Hindlimb muscle (tissue), 1 donor: Measurements from ENCODE around the gene DIS3L2. TPM values are rescaled to one million over a fixed set of nuclear protein-coding genes. Genes with fewer than 3 reads are reported as not detected.
"Not testable (repeated sequence)": the region's sequence is repeated elsewhere in the genome, so short reads cannot be mapped to it uniquely, and the experiment has no call there.

ENCODE experiments used
- DNase-seq: peaks from one replicate; pipeline ENCODE4 v3.0.0-alpha.2; 2013
- polyA plus RNA-seq: library from polyadenylated mRNA; unstranded; fragments of 120-200 nt; gene quantifications from one replicate; pipeline ENCODE4 v1.2.1, GENCODE V29; 2013; ENCODE audit not compliant: insufficient read length

Gene DIS3L2
- polyA plus RNA-seq, 1 donor = 25.9 TPM

DNA sequence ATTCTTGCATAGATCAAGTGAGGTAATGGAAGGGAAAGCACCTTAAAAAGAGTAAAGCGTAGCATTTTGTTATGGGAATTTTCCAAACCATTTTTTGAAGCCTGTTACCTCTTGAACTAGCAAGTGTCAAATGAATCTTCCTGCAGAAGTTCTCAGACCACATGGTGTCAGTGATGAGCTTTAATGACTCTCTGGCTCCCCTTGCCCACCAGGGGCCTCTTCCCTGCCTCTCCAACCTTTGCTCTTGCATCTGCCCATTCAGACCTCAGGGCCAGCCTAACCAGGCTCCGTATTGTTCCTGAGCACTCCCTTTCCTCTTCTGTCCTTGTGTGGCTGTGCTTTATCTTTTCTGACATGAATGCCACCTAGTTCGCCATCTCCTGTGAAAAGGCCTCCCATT lies 155.9 kb downstream of the DIS3L2 start:
- DNase-seq = no peak

DNA sequence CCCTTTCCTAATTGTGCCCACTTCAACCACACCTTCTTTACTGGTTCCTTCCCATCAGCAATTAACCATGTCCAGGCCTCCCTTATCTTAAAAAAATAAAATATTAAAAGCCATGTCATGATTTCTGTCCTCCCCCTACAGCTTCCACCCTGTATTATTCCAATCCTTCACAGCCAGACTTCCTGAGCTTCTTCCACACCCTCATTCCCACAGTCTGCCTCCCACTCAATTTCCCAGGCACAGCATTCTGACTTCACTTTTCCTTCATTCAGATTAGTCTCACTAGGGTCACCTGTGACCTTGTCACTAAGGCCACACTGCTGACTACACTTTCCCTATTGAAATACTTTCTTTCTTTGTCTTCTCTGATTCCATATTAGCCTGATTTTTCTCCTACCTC lies 159.4 kb downstream of the DIS3L2 start:
- DNase-seq = no peak

DNA sequence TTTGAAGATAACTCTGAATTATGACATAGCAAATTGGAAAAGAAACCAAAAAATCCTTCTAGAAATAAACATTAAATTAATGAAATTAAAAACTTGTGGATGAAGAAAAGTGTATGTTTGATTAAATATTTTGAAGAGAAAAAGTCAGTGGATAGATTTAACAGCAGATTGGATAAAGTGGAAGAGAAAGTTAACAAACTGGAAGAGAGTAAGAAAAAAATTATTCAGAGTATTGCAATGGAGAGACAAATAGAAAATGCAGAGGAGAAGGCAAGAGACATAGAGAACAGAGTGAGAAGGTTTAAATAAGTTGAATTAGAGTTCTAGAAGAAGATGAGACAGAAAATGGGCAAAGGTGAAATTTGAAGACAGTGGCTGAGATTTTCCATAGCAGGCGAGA lies 162.8 kb downstream of the DIS3L2 start:
- no peak for DNase-seq

DNA sequence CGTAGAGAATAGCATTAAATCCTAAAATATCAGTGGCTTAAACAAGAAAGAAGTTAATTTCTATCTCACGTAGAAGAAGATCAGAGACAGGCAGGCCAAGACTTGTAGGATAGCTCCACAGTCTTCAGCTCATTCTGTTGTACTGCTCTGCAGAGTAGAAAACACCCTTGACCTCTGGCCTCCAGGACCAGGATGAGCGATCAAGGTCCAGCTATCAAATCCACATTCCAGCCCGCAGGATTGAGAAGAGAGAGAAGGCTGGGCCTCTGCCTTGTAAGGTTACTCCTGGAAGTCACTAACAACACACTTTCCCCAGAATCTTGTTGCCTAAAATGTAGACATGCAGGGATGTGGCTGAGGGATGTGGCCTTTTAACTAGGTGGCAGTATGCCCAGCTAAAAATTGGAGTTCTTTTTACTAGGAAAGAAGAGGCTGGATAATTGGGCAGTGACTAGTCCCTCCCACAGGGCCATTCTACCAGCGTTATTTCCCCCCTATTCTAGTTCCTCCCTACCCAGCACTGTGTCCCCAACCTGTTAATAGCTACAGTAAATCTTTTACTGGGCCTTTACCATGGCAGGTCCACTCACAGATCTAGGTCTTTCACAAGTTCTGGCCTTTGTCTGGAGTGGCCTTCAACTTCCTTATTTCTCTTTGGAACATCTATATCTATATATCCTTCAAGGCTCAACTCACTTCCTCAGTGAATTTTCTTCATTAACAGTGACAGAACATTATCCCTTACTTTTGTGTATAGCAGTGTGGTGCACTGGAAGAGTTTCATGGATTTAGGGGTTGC lies 165.0 kb downstream of the DIS3L2 start:
- DNase-seq = no peak

DNA sequence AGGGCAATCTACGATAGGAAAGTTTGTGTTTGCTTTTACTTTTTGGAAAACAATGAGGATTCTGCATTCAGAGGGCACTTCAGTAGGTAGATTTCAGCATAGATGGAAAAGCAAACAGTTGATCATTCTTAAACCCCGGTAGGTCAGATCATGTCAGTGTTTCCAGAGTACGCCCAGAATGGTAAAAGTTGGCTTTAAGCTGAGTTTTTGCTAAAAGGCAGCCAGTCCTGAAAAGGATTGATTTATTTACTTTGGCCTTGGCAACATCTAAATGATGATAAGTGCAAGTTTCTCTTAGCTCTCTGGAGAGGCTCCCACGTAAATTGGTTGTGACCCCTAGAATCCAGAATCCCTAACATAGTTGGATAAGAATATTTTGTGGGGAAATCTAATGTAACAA lies 168.0 kb downstream of the DIS3L2 start:
- DNase-seq = no peak

DNA sequence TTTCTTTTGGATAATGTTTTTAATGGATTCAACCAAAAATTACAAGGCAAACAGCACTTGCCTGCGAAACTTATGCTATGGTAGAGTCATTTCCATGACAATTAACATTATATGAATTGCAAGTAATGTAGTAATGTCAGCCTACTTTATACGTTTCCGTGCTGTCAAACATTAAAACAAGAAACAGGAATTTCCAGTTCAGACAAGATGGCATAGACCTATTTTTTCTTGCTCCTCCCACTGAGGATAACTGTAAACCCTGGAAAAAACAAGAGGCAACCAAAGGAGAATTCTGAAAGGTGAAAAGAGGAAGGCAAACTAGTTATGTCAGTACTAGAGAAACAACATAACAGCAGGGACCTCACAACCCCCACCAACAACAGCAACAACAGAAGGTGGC lies 170.7 kb downstream of the DIS3L2 start:
- DNase-seq = no peak

DNA sequence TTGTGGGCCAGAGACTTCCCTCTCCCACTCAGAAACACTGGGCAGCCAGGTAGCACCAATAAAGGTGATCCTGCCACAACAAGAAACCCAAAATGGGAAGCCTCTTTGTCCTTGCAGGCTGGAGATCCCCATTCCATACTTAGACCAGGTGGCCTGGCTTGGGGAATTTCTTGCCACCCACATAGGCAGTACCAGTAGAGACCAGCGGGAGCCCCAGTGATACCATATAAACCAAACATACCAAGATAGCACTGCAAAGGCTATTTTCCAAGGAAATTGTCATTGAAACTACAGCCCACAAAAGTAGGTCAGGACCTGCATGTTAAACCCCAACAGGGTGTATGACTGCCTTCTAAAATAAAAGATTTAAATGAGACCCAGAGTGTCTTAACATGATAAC lies 171.6 kb downstream of the DIS3L2 start:
- DNase-seq = no peak

DNA sequence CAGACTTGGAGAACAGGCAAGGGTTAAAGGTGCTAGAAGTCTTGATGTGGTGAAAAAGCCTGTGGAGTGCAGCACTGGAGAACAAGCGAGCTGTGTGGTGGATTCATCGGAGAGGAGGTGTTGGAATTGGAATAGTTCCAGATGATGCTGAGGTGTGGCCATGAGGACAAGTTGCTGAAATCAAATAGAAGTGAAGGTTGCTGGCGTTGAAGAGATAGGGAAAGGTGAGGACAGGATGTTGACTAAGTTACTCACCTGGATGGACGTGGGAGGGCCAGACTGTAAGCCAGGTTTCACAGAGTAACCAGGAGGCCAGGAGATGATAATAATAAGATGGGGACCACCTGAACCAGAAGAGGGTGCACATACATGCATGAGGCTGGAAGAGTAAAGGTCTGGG lies 173.4 kb downstream of the DIS3L2 start:
- DNase-seq = no peak

DNA sequence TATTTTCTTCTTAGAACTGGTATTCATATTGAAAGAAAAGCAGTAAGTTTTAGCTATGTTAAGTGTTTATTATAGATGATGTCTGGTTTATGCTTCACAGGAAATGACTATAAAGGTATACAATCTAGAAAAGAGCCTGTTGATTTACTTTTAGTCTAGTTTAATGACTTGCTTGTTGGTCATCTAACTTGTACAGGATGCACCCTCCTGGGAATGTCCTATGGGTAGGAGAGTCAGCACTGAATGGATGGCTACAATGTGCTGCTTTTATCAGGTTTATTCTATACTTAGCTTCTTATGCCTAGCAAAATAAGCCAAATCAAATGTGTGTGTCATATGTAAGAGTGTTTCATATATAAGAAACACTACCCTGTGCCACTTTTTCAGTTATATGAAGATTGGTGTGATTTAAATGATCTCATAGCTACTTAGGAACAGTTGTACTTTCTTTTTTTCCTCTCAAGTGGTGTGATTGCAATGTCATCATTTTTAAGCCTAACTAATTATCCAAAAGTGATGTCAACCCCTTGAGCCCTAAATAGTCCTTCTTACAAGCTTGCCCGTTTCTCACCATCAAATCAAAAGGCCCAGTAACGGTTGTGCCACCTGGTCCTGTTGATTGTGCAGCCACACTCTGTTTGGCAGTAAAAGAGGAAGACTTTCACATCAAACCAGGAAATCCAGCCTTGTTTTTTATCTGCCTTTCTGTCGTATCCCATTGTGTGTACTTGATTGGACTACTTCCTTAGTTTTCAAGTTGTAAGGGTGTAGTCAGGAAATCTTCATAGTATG lies 176.0 kb downstream of the DIS3L2 start:
- DNase-seq = no peak

DNA sequence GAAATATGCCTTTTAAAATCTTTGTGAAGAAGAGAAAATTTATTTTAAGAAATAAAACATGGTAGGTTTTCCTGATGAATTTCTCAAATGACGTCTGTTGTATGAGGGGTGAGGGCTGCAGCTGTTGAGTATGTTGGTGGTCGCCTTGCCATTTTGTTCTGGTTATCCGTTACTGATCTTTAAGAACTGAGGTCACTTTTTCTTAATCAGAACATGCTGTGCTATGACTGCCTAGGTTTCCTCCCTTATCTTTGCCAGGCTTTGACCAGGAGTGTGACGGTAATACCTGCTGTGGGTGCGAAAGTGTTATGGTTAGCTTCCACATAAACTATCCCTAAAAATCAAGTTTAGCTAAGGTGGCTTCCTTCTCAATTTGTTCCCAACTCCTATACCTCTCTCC lies 176.9 kb downstream of the DIS3L2 start:
- no peak for DNase-seq

DNA sequence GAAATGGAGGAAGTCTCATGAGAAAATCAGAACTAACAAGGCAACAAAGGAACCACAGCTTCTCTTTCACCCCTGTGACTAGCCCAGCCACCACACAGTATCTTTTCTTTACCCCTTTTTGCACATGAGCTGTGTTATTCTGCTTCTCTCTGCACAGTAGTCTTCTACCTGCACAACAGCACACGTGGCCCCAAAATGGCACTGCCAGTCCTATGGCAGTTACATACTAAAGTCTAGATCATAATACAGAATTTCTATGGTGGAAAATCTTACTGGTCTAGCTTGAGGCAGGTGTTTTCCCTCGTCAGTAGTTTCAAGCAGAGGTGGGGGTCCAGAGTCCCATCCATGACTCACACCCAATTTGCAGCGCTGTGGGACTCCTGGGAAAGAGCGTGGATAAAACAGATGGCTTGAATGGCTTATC lies 177.7 kb downstream of the DIS3L2 start:
- no peak for DNase-seq

DNA sequence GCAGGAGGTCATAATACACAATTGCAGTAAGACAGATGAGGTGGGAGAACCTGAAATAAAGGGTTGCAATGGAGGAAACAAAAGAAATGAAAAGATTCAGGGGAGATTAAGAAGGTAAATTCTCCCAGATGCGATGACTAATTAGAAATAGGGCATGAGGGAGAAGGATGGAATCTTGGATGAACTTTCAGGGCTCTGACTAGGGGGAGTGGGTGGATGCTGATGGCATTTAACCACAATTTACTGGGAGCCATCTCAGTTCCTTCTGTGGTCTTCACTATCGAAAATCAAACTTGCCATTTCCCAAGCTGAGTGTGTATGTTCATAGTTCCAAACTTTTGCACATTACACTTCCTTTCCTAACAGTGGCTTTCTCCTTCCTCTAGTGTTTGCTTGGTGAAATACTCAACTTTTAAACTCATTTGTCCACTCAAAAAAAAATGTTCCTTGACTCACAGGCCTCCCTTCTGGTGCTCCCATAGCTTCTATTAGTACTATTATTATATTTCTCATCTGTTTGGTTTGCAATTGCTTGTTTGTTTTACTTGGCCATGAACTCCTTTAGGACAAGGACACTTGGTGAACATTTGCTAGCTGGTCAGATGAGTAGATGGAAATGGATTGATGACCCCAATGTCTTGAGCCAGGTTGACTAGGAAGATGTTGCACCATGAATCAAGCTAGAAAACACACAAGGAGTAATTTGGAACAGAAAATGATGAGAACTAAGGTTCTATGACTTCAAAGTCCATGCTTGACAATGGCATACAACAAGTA lies 178.5 kb downstream of the DIS3L2 start:
- no peak for DNase-seq

DNA sequence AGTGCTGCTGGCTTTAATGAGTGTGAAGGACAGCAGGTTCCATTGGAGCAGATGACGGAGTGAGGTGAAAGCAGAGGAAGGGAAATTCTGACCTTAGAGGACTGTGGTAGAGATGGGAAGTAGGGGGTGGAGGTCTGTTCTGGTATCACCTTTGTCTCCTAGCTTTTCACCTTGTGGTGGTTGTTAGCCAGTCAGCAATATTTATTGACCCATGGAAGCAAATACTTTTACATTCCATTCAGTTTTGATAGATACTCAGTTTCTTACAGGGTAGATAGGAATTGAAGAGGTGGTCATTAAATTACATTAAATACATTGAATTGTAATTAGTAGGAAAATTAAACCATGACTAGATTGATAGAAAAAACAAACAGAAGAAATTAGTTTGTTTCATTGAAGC lies 180.1 kb downstream of the DIS3L2 start:
- no peak for DNase-seq

DNA sequence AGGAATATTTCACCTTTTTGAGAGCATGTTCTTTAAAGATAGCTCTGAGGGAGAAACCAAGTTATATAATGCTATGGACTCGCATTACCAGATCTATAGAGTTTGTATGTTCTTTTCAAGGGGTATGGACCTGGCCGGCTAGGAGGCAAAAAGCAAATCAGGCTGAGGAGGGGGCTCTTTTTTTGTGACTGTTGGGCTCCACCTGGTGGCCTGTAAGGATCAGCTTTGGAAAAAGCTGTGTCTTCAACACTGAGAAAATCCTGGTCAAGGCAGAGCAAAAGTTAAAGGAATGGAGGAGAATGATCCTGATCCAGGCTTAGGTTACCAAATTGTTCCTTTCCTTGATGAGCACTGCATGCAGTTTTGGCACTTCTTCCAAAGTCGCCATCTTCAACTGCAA lies 180.5 kb downstream of the DIS3L2 start:
- peak; percentile 27 for DNase-seq

DNA sequence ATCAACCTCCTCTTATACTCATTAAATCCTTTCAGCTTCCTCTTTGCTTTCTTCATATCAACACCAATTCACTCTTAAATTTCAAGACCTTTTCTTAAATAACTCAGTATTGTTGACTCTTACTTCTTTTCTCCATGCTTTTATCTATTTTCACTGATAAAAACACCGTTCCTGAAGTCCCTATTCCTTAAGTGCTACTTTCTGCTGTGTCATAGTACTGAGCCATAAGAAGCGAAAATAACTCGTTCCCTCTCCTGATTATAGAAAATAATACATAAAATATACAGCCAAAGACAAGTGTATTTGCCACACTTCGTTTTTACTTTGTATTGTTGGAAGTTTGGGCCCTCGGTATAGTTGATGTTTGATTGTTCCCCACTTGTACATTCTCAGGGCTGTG lies 181.0 kb downstream of the DIS3L2 start:
- DNase-seq = no peak

DNA sequence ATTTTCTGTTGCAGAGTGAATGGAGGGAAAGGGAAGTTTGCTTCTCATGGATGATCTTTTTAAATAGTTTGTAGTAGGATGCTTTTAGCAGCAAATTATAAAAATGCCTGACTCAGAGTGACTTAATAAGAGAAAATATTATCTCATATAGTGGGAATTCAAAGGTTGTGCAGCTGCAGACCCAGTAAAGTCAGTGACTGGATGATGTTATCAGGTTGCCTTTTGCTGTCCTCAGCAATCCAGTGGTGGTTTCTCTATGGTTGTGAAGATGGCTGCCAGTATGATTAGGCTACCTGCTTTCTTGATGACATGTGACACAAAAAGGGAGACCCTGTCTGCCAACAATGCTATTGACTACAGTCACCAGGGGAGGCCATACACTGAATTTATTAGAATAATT lies 184.8 kb downstream of the DIS3L2 start:
- DNase-seq = no peak

DNA sequence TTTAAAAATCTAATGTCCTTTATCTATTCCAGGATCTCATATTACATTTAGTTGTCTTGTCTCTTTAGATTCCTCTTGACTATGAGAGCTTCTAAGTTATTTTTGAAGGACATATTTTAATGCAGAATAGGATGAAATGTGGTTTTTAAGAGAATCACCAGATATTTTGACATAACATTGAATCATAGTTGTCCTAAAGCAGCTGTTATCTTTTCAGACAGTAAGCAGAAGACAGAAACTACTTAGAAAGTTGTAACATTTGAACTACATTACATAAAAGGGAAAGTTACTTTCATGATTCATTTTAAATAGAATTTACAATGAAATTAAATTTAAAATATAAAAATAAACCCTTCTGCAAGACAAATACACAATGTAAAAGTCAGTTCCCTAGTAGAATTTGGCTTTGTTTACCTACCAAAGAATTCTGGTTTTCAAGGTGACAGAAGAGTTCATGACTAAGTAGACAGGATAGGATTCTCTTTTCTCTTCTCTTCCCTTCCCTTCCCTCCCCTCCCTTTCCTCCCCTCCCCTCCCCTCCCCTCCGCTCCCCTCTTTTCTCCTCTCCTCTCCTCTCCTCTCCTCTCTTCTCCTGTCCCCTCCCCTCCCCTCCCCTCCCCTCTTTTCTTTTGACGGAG lies 186.0 kb downstream of the DIS3L2 start:
- no peak for DNase-seq

DNA sequence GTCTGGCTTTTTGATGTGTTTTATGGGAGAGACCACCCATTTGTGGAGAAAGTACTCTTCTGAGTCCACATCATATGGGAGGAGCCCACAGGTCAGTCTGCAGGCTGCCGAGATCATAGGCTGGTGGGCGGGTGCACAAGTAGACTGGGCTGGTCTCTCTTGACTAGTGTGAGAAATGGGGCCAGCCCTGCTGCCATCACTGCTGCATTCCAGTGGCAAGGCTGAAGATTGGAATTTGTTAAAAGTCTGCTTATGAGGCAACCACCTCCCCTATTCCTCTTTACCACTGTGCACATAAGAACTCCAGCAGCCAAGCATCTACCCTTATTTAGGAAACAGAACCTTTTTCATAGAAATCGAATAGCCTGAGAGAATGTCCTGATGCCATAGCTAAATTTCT lies 200.7 kb downstream of the DIS3L2 start:
- DNase-seq = no peak

DNA sequence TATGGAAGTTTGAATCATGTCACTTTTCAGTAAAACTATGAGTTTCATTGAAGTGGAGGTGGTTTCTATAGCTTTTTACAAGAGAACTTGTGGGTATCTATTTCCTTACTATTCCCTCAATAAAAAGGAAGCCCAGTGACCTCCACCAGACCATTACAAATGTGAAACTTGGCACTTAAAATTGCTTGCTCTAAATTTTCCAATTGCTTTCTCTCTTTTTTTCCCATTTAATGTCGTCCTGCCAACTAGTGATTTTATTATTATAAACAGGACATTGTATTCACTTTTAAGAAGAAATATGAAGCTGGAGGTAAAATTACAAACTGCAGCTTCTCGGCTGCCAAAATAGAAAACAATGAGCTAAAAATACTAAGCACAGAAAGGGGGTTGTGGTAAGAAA lies 208.9 kb downstream of the DIS3L2 start:
- peak; percentile 50 for DNase-seq

DNA sequence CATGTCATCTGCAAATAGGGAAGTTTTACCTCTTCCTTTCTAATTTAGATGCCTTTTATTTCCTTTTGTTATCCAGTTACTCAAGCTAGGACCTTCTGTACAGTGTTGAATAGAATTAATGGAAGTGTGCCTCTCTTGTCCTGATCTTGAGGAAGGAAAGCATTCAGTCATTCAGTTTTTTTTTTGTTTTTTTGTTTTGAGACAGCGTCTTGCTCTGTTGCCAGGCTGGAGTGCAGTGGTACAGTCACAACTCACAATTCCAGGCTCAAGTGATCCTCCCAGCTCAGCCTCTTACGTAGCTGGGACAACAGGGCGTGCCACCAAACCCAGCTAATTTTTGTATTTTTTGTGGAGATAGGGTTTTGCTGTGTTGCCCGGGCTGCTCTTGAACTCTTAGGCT lies 213.1 kb downstream of the DIS3L2 start:
- DNase-seq = no peak

DNA sequence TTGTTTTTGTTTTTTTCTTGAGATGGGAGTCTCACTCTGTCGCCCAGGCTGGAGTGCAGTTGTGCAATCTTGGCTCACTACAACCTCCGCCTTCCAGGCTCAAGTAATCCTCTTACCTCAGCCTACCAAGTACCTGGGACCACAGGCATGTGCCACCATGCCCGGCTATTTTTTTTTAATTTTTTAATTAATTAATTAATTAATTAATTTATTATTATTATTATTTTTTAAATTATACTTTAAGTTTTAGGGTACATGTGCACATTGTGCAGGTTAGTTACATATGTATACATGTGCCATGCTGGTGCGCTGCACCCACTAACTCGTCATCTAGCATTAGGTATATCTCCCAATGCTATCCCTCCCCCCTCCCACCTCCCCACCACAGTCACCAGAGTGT lies 215.1 kb downstream of the DIS3L2 start:
- DNase-seq = not testable (repeated sequence)

DNA sequence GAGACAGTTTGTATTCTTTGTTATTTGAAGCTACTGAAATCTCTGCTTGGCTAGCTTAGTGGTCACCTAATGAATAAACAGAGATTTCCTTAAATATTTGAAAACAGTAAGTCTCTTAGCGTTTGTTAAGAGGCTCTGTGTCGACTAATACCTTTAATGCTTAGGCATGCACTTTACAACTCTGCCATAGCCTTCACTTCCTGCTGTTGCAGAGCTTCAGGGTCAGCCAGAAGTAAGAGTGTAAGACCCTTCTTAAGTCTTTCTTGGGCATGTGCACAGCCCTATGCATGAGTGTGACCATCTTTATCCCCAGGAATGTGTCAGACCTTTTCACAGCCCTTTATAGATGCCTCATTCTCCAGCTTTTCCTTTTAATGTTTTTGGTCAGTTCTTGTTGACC lies 221.8 kb downstream of the DIS3L2 start:
- no peak for DNase-seq

DNA sequence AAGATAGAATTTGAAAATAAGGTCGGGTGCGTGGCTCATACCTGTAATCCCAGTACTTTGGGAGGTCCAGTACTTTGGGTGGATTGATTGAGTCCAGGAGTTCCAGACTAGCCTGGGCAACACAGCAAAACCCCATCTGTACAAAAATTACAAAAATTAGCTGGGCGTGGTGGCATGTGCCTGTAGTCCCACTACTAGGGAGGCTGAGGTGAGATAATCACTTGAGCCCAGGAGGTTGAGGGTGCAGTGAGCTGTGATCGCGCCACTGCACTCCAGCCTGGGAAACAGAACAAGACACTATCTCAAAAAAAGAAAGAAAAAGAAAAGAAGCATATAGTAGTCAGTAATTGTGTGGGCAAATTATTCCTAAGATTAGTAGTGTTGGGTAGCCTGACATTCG lies 222.8 kb downstream of the DIS3L2 start:
- no peak for DNase-seq
